Measurements from ENCODE around the gene AKAP8. TPM values are rescaled to one million over a fixed set of nuclear protein-coding genes. Genes with fewer than 3 reads are reported as not detected.

The AKAP8 gene
- 37.2 TPM for total RNA-seq
- long read RNA-seq, transcript AKAP8-201 (14 exons, 3,670 nt): major isoform, 13 of 54 reads
- long read RNA-seq, partial matches to known transcripts: 28 of 54 reads
- long read RNA-seq, other reads (novel, unspliced or antisense): 11 of 54 reads

- H3K4me1 ChIP-seq: peaks cover 37% of the 10 kb centered on the region
- intact Hi-C loops (cut with DNase I): no loop called here
- DNase-seq: peak; percentile 99
Measured at GRCh38 chr19:15379083-15379998, at the start of gene AKAP8. Gene AKAP8 (minus strand): TSS chr19:15379787. CDS start chr19:15379731, 56 bp downstream.

GRCh38 chr19:15427991-15428471 lies 48.4 kb upstream of the AKAP8 start:
- DNase-seq: no peak

More at GRCh38 chr19:15379083-15379998, at the start of gene AKAP8:
- peak within 1 kb of the TSS; percentile 91 for H3K4me3 ChIP-seq
- H3K36me3 ChIP-seq: peaks cover 6% of the 10 kb centered on the region
- peak; percentile 97 to 98 for ATAC-seq
- no peak for TF ChIP-seq CTCF (IDR thresholded peaks at IDR 0.05)
- H3K9me3 ChIP-seq: no peaks in the 10 kb centered on the region
- peak within 1 kb of the TSS; percentile 99 for H3K27ac ChIP-seq
- no peaks in the 10 kb centered on the region for H3K27me3 ChIP-seq (ENCODE audit: low read depth)

GRCh38 chr19:15427350-15427700 lies 47.7 kb upstream of the AKAP8 start:
- Histone ChIP-seq H3K4me3 (no peak overlapping the region), H3K27ac (no peak overlapping the region), H3K27me3 (ENCODE audit: low read depth) (no peaks in the 10 kb centered on the region), H3K9me3 (no peaks in the 10 kb centered on the region), H3K4me1 (peaks cover 32% of the 10 kb centered on the region), H3K36me3 (peaks cover 68% of the 10 kb centered on the region)
- DNase-seq (no peak), ATAC-seq (no peak)
- no peak for TF ChIP-seq CTCF (IDR thresholded peaks at IDR 0.05)
- intact Hi-C loops (cut with DNase I): no loop called here

More at GRCh38 chr19:15427991-15428471, 48.4 kb upstream of the AKAP8 start:
- H3K4me1 ChIP-seq: peaks cover 30% of the 10 kb centered on the region
- no peak for TF ChIP-seq CTCF (IDR thresholded peaks at IDR 0.05)
- H3K36me3 ChIP-seq: peaks cover 61% of the 10 kb centered on the region
- no peak overlapping the region for H3K4me3 ChIP-seq
- no peak for ATAC-seq
- H3K9me3 ChIP-seq: no peaks in the 10 kb centered on the region
- no peak overlapping the region for H3K27ac ChIP-seq
- H3K27me3 ChIP-seq (ENCODE audit: low read depth): no peaks in the 10 kb centered on the region
- intact Hi-C loops (cut with DNase I): no loop called here

GRCh38 chr19:15426485-15427349 lies 47.1 kb upstream of the AKAP8 start:
- DNase-seq (no peak), ATAC-seq (no peak)
- Histone ChIP-seq H3K4me1 (peaks cover 36% of the 10 kb centered on the region), H3K9me3 (no peaks in the 10 kb centered on the region), H3K36me3 (peaks cover 69% of the 10 kb centered on the region), H3K27ac (no peak overlapping the region), H3K4me3 (no peak overlapping the region), H3K27me3 (ENCODE audit: low read depth) (no peaks in the 10 kb centered on the region)
- intact Hi-C loops (cut with DNase I): no loop called here
- no peak for TF ChIP-seq CTCF (IDR thresholded peaks at IDR 0.05)

DNA sequence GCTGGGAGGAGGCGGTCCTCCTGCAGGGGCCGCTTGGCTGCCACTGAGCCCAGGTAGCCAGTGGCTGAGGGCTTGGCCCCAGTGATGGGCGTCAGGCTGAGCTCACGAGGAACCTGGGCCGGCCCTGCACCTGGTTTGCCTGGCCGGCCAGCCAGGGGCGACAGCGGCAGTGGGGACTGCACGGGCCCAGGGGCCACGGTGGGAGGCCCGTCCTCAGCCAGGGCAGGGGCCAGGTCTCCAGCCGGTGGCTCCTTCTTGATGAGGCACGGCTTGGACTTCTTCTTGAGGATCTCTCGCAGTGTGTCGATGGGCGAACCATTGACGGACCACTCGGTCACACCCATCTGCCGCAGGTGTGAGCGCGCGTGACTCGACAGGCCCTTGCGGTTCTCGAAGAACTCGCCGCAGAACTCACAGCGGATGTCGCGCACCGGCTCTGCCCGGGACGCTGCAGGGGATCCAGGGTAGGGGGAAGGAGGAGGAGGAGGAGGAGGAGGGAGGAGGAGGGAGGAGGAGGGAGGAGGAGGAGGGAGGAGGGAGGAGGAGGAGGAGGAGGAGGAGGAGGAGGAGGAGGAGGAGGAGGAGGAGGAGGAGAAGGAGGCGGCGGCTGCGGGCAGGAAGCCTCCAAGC lies 45.8 kb upstream of the AKAP8 start:
- no peak for TF ChIP-seq CTCF (IDR thresholded peaks at IDR 0.05)
- Histone ChIP-seq H3K9me3 (no peaks in the 10 kb centered on the region), H3K4me1 (peaks cover 25% of the 10 kb centered on the region), H3K36me3 (peaks cover 69% of the 10 kb centered on the region), H3K4me3 (no peak overlapping the region), H3K27ac (no peak overlapping the region), H3K27me3 (ENCODE audit: low read depth) (no peaks in the 10 kb centered on the region)
- intact Hi-C loops (cut with DNase I): no loop called here
- no peak for DNase-seq
- ATAC-seq: no peak
